Measurements from ENCODE around the gene MRPL19.

Gene MRPL19

GRCh38 chr2:75608684-75609333 is 37.8 kb upstream of the MRPL19 start:
- DNase-seq (ENCODE audit: low read depth): no peak
- H3K4me3 ChIP-seq (ENCODE audit: control insufficient read depth, low read depth, low read length): peak overlapping the region; percentile 20; the same call in 1 of the 2 replicates

DNA sequence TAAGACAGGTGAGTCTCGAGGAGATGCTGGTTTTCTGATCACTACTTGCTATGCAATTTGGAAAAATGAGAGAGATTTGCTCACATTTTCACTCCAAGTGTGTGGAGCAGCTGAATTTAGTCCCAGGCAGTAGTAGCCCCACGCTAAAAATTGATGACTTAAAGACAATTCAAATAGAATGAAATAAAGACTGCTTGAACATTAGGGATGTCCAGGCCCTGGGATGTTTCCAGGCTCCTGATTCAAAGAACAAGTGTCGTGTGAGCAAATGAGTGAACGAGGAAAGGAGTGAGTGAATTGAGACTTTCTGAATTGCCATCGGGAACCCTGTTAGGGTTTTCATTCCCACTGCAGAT is 37.3 kb upstream of the MRPL19 start:
- TF ChIP-seq, protein P1, sequence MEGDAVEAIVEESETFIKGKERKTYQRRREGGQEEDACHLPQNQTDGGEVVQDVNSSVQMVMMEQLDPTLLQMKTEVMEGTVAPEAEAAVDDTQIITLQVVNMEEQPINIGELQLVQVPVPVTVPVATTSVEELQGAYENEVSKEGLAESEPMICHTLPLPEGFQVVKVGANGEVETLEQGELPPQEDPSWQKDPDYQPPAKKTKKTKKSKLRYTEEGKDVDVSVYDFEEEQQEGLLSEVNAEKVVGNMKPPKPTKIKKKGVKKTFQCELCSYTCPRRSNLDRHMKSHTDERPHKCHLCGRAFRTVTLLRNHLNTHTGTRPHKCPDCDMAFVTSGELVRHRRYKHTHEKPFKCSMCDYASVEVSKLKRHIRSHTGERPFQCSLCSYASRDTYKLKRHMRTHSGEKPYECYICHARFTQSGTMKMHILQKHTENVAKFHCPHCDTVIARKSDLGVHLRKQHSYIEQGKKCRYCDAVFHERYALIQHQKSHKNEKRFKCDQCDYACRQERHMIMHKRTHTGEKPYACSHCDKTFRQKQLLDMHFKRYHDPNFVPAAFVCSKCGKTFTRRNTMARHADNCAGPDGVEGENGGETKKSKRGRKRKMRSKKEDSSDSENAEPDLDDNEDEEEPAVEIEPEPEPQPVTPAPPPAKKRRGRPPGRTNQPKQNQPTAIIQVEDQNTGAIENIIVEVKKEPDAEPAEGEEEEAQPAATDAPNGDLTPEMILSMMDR (IDR thresholded peaks at IDR 0.05; ENCODE audit: control insufficient read depth, insufficient read depth, low read depth, low read length, missing control alignments): no peak
- no peak for DNase-seq (ENCODE audit: low read depth)
- H3K4me3 ChIP-seq (ENCODE audit: control insufficient read depth, low read depth, low read length): no peak overlapping the region

More at GRCh38 chr2:75608684-75609333, 37.8 kb upstream of the MRPL19 start:
- TF ChIP-seq, protein P1 (IDR thresholded peaks at IDR 0.05; ENCODE audit: control insufficient read depth, insufficient read depth, low read depth, low read length, missing control alignments): peak; percentile 99

GRCh38 chr2:75609937-75610508 is 36.6 kb upstream of the MRPL19 start:
- H3K4me3 ChIP-seq (ENCODE audit: control insufficient read depth, low read depth, low read length): no peak overlapping the region
- TF ChIP-seq, protein P1 (IDR thresholded peaks at IDR 0.05; ENCODE audit: control insufficient read depth, insufficient read depth, low read depth, low read length, missing control alignments): no peak
- no peak for DNase-seq (ENCODE audit: low read depth)

DNA sequence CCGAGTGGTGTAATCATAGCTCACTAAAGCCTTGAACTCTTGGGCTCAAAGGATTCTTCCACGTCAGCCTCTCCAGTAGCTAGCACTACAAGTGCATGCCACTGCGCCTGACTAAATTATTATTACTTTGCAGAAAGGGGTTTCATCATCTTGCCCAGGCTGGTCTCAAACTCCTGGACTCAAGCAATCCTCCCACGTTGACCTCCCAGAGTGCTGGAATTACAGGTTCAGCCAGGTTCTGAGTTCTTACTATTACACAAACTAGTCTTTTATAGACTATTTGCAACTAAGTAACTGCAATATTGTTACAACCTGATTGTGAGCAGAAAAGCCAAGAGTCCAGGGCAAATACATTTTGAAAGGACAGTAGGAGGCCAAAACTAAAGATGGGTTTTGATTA is 35.9 kb upstream of the MRPL19 start:
- TF ChIP-seq, protein P1 (IDR thresholded peaks at IDR 0.05; ENCODE audit: control insufficient read depth, insufficient read depth, low read depth, low read length, missing control alignments): no peak
- DNase-seq (ENCODE audit: low read depth): no peak
- H3K4me3 ChIP-seq (ENCODE audit: control insufficient read depth, low read depth, low read length): no peak overlapping the region

DNA sequence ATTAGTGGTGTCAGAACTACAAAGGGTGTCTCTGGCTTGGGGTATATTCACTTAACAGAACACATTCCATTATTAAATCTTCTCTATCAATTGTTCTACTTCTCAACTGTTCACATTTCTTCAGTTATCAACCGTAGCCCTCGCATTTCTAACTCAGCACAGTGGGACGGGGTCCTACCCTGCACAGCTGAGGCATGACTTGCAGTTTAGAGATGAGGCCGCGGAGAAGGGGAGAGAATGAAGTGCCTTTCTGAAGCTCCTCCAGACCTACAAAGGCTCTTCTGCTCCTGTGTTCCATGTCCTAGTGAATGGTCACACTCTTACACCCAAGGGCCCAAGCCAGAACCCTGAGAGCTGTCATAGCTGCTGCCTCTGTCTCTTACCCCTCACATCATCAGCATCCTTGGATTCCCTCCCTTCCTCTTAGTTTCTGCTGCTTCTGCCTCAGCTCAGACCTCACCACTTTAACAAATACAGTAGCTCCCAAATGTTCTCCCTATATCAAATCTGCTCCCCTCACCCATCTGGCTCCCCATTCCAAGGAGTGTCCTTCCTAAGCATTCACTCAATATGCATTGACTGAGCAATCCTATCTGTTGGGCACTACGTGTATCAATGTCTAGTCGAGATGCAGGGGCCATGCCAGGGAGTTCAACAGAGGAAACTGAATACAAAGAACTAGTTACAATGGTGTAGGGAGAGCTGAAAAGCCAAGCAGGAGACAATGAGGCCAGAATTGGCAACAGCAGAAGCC is 34.3 kb upstream of the MRPL19 start:
- TF ChIP-seq, protein P1 (IDR thresholded peaks at IDR 0.05; ENCODE audit: control insufficient read depth, insufficient read depth, low read depth, low read length, missing control alignments): no peak
- DNase-seq (ENCODE audit: low read depth): no peak
- H3K4me3 ChIP-seq (ENCODE audit: control insufficient read depth, low read depth, low read length): no peak overlapping the region

DNA sequence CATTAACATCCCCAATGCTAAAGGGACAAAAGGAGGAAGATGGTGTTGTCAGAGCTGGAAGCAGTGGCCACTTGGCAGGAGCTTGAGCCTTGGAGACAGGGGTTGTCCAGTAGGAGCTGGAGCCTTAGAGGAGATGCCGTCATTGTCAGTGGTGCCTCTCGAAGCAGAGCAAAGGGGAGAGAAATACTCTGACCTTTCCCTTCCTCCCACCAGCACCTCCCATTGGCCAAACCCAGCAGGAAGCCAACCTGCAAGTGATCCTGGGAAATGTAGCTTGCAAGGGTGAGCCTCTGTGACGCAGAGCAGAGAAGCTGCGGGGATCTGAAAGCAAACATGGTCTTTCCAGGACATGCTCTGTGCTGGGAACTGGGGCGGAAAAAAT is 33.7 kb upstream of the MRPL19 start:
- TF ChIP-seq, protein P1 (IDR thresholded peaks at IDR 0.05; ENCODE audit: control insufficient read depth, insufficient read depth, low read depth, low read length, missing control alignments): no peak
- no peak for DNase-seq (ENCODE audit: low read depth)
- H3K4me3 ChIP-seq (ENCODE audit: control insufficient read depth, low read depth, low read length): no peak overlapping the region

All from AG09309 (cell line).